ENCODE data around the gene GRIK1. TPM values are rescaled to one million over a fixed set of nuclear protein-coding genes. Genes with fewer than 3 reads are reported as not detected.

Gene GRIK1
- total RNA-seq, 1 donor from 2014 or later, result 0.31 TPM

- DNase-seq, result no peak
Observed at GRCh38 chr21:29718081-29718815, 221.5 kb downstream of the GRIK1 start.

- DNase-seq, result no peak
Observed at GRCh38 chr21:29717659-29718058, 222.1 kb downstream of the GRIK1 start.

GRCh38 chr21:29716753-29717152, 223.0 kb downstream of the GRIK1 start:
- DNase-seq, result no peak

- DNase-seq, result no peak
Observed at GRCh38 chr21:29715089-29715488, 224.7 kb downstream of the GRIK1 start.

- DNase-seq, result no peak
Observed at GRCh38 chr21:29712818-29713217, 227.0 kb downstream of the GRIK1 start.

- DNase-seq, result no peak
Observed at GRCh38 chr21:29711236-29711635, 228.6 kb downstream of the GRIK1 start.

- no peak for DNase-seq
Observed at GRCh38 chr21:29710498-29710897, 229.3 kb downstream of the GRIK1 start.

GRCh38 chr21:29708401-29708800, 231.4 kb downstream of the GRIK1 start:
- no peak for DNase-seq

- DNase-seq, result no peak
Observed at GRCh38 chr21:29704719-29705118, 235.1 kb downstream of the GRIK1 start.

- DNase-seq, result no peak
Observed at GRCh38 chr21:29701676-29702075, 238.1 kb downstream of the GRIK1 start.

- no peak for DNase-seq
Observed at GRCh38 chr21:29697555-29698193, 242.1 kb downstream of the GRIK1 start.

GRCh38 chr21:29696937-29697336, 242.9 kb downstream of the GRIK1 start:
- DNase-seq, result no peak

GRCh38 chr21:29691616-29692491, 247.9 kb downstream of the GRIK1 start:
- no peak for DNase-seq

- DNase-seq, result no peak
Observed at GRCh38 chr21:29689753-29690152, 250.0 kb downstream of the GRIK1 start.

- no peak for DNase-seq
Observed at GRCh38 chr21:29684106-29684505, 255.7 kb downstream of the GRIK1 start.

- DNase-seq, result no peak
Observed at GRCh38 chr21:29682800-29683199, 257.0 kb downstream of the GRIK1 start.

GRCh38 chr21:29680273-29680672, 259.5 kb downstream of the GRIK1 start:
- no peak for DNase-seq

GRCh38 chr21:29678626-29679025, 261.2 kb downstream of the GRIK1 start:
- DNase-seq, result no peak

GRCh38 chr21:29677326-29677725, 262.5 kb downstream of the GRIK1 start:
- no peak for DNase-seq

- no peak for DNase-seq
Observed at GRCh38 chr21:29676395-29676794, 263.4 kb downstream of the GRIK1 start.

GRCh38 chr21:29675451-29675850, 264.3 kb downstream of the GRIK1 start:
- DNase-seq, result no peak

- no peak for DNase-seq
Observed at GRCh38 chr21:29674343-29674742, 265.5 kb downstream of the GRIK1 start.

- DNase-seq, result no peak
Observed at GRCh38 chr21:29673096-29673610, 266.6 kb downstream of the GRIK1 start.

Data from tongue (tissue), 2 donors.